Ovary (tissue), 3 donors: Measurements from ENCODE around the gene DENND5A.

Experiments used
- EP300 ChIP-seq: sonication (generic); formaldehyde crosslinking; IDR thresholded peaks from one replicate; pipeline ENCODE4 v1.6.1; 2017; ENCODE audit warnings: antibody characterized with exemption
- POLR2A ChIP-seq: fragments of 450-650 bp; IDR thresholded peaks from one replicate; pipeline ENCODE4 v1.6.1; 2017; ENCODE audit warnings: antibody characterized with exemption, mild to moderate bottlenecking, moderate library complexity
- TF ChIP-seq, protein P1 (sequence below), 3 donors: fragments of 450-650 bp in 2 of 3; fragments of 200-600 bp in 1 of 3; IDR thresholded peaks; one replicate each; pipeline versions ENCODE4 v1.5.1 to v1.8.0; 2016 to 2022; ENCODE audit warnings: antibody characterized with exemption in 3 of 3, mild to moderate bottlenecking in 1 of 3
- donor health status: DM: no; HTN: no; CAD: no.

DNA sequence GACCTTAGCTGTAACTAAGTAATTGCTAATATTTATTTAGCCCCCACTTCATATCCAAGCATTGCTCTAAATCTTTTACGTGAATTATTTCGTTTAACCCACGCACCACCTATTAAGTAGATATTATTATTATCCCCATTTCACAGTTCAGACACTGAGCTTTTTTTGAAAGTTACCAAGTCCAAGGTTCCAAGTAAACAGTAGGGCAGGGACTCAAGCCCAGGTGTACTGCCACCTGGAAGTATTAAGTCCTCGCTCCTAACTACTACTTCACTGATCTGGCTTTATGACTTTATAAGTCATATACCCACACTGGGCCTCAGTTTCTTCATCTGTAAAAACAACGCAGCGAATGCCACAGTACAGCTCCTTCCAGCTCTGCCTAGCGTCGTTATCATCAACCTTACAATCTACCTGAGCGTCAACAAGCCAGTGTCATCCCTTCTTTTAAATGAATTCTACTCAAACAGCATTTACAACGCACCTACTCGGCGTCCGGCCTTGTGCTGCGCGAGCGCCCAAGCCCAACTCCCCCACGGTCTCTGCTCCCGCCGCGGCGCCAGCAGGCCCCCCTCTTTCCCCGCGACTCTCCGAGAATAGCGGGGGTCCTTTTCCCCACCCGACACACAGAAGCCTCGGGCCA lies 48.6 kb upstream of the DENND5A start:
- TF ChIP-seq, protein P1, sequence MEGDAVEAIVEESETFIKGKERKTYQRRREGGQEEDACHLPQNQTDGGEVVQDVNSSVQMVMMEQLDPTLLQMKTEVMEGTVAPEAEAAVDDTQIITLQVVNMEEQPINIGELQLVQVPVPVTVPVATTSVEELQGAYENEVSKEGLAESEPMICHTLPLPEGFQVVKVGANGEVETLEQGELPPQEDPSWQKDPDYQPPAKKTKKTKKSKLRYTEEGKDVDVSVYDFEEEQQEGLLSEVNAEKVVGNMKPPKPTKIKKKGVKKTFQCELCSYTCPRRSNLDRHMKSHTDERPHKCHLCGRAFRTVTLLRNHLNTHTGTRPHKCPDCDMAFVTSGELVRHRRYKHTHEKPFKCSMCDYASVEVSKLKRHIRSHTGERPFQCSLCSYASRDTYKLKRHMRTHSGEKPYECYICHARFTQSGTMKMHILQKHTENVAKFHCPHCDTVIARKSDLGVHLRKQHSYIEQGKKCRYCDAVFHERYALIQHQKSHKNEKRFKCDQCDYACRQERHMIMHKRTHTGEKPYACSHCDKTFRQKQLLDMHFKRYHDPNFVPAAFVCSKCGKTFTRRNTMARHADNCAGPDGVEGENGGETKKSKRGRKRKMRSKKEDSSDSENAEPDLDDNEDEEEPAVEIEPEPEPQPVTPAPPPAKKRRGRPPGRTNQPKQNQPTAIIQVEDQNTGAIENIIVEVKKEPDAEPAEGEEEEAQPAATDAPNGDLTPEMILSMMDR (IDR thresholded peaks at IDR 0.05) = no peak
- TF ChIP-seq POLR2A (no peak), EP300 (no peak)
